Measurements from ENCODE around the gene DLGAP1. TPM values are rescaled to one million over a fixed set of nuclear protein-coding genes. Genes with fewer than 3 reads are reported as not detected.

The DLGAP1 gene
- total RNA-seq, 1 experiment from 2014 or later = 2.8 TPM

DNA sequence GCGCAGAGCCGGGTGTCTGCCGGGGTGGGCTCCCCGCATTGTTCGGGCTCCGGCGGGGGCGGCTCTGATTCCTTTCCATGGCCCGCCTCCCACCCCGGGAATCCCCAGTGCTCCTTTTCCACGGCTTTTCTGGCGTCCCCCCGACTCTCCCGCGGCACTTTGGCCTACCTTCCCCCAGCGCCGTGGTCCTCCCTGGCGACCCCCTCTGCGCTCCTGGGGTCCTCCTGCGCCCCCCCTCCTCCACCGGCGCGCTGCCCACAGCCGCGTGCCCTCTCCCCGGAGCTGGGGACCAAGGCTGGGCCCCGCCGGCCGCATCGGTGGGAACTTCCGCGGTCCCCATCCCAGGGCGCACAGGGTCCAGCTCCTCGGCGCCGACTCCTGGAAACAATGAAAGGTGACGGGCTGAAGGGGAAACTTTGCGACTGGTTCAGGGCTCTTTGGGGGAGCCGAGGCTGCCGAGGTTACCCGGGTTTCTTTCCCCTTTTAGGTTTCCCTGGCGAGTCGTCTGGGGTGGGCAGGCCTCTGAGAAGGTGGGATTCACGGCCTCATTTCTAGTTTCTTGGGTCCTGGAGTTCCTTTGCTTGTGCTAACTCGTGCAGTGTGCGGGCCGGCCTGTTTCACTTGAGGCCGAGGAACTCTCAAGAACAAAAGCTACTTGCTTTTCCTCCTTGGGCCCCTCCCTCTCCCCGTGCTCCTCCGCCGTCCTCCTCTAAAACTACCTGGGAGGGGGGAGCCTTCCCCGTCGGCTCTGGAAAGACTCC is 1002.9 kb downstream of the DLGAP1 start:
- Histone ChIP-seq H3K36me3 (peaks cover 48% of the 10 kb centered on the region), H3K4me3 (peak overlapping the region; percentile 76), H3K27me3 (no peaks in the 10 kb centered on the region), H3K4me1 (peaks cover 16% of the 10 kb centered on the region), H3K27ac (peak overlapping the region; percentile 95), H3K9me3 (replicated peaks) (no peaks in the 10 kb centered on the region)
- peak; percentile 17 to 45 for DNase-seq

- peak; percentile 84 to 86 for DNase-seq
- Histone ChIP-seq H3K27ac (peak overlapping the region; percentile 95), H3K4me3 (peak overlapping the region; percentile 76), H3K9me3 (replicated peaks) (no peaks in the 10 kb centered on the region), H3K36me3 (peaks cover 41% of the 10 kb centered on the region), H3K4me1 (peaks cover 22% of the 10 kb centered on the region), H3K27me3 (no peaks in the 10 kb centered on the region)
Observed at GRCh38 chr18:3451183-3451988, 1003.7 kb downstream of the DLGAP1 start.

GRCh38 chr18:3450799-3451182 is 1004.3 kb downstream of the DLGAP1 start:
- H3K9me3 ChIP-seq (replicated peaks) = no peaks in the 10 kb centered on the region
- H3K27ac ChIP-seq = peak overlapping the region; percentile 95
- H3K4me1 ChIP-seq = peaks cover 27% of the 10 kb centered on the region
- no peaks in the 10 kb centered on the region for H3K27me3 ChIP-seq
- DNase-seq = no peak
- H3K36me3 ChIP-seq = peaks cover 36% of the 10 kb centered on the region
- H3K4me3 ChIP-seq = peak overlapping the region; percentile 76

DNA sequence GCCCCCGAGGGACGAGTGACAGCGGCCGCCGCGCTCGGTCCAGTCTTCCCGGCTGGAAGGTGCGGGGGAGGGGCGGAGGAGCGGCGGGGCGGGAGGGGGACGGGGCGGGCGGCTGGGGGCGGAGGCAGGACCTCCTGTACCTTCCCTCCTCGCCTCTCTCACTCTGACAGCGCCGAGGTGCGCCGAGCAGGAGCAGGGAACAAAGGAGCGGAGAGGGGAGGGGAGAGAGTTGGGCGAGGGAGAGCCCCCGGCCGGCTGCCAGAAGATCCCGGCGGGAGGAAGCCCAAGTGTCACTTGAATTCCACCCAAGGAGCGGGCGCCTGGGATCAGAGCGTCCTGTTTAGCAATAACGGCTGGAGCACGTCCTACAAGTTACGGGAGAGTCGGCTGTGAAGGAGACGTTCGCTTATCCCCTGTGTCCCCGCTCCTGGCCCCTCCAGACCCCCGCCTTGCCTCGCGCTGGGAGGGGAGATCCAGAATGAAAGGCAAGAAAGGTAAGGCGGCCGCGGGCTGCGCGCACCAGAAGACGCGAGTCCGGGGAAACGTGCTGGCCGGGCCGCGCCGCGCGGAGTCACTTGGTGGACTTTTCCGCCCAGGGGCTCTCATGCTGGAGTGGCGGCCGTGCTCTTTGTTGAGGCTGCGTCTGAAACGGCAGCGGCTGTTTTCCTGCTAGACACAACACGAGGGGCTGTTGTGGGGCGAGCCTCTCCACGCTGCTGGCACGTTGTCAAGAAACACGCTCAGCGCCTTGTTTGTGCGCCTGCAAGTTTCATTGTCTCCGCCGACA is 1004.9 kb downstream of the DLGAP1 start, which contains the start of gene TGIF1:
Gene TGIF1 (plus strand): TSS at position 161 of the 787 bp plus-strand sequence. CDS start 318 bp downstream, at position 479.
- H3K27me3 ChIP-seq = no peaks in the 10 kb centered on the region
- peaks cover 23% of the 10 kb centered on the region for H3K4me1 ChIP-seq
- H3K9me3 ChIP-seq (replicated peaks) = no peaks in the 10 kb centered on the region
- H3K36me3 ChIP-seq = peaks cover 34% of the 10 kb centered on the region
- peak within 1 kb of the TSS; percentile 76 for H3K4me3 ChIP-seq
- H3K27ac ChIP-seq = peak within 1 kb of the TSS; percentile 95
- peak; percentile 77 to 78 for DNase-seq

GRCh38 chr18:3449512-3450011 is 1005.5 kb downstream of the DLGAP1 start:
- H3K27ac ChIP-seq = peak overlapping the region; percentile 95
- DNase-seq = peak; percentile 85 to 86
- H3K4me1 ChIP-seq = peaks cover 18% of the 10 kb centered on the region
- peak overlapping the region; percentile 76 for H3K4me3 ChIP-seq
- H3K27me3 ChIP-seq = no peaks in the 10 kb centered on the region
- peaks cover 29% of the 10 kb centered on the region for H3K36me3 ChIP-seq
- no peaks in the 10 kb centered on the region for H3K9me3 ChIP-seq (replicated peaks)

DNA sequence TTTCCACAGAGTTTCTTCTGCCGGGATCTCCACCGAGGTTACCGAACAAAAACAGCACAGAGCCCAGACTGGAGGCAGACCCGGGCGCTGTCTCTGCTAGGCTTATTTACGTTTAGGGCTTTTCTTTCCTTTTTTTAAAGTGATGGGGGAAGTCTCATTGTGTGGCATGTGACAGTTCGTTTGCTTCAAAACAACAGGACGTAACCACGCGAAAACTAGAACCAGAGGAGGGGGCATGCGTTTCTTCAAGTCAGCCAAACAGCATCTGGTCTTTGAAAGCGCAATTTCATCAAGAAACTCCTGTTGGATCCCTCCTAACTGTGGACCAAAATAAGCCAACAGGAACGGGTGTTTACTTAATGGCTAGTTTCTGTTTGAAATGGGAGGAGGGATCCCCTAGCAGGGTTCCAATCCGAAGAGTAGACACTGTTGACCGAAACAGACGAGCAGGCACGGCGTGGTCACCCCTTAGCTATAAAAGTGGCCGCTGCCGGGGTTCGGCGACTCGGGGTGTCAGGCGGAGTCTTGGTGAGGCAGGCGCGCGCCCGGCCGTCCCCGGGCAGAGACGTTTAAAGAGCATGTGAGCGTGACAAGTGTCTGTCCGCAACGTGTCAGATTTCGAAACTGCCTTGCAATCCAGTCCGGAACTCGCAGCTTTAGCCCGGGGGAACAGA is 1006.1 kb downstream of the DLGAP1 start:
- Histone ChIP-seq H3K27me3 (no peaks in the 10 kb centered on the region), H3K27ac (peak overlapping the region; percentile 95), H3K4me1 (peaks cover 13% of the 10 kb centered on the region), H3K36me3 (peaks cover 23% of the 10 kb centered on the region), H3K4me3 (peak overlapping the region; percentile 76), H3K9me3 (replicated peaks) (no peaks in the 10 kb centered on the region)
- DNase-seq = no peak

GRCh38 chr18:3447895-3448837 is 1006.9 kb downstream of the DLGAP1 start:
- Histone ChIP-seq H3K27me3 (no peaks in the 10 kb centered on the region), H3K27ac (peak overlapping the region; percentile 95), H3K4me1 (peaks cover 10% of the 10 kb centered on the region), H3K36me3 (peaks cover 18% of the 10 kb centered on the region), H3K9me3 (replicated peaks) (no peaks in the 10 kb centered on the region), H3K4me3 (peak overlapping the region; percentile 76)
- DNase-seq = peak; percentile 94 to 96

- peak; percentile 68 to 73 for DNase-seq
- H3K27me3 ChIP-seq = no peaks in the 10 kb centered on the region
- peaks cover 10% of the 10 kb centered on the region for H3K4me1 ChIP-seq
- peaks cover 10% of the 10 kb centered on the region for H3K36me3 ChIP-seq
- peak overlapping the region; percentile 95 for H3K27ac ChIP-seq
- H3K4me3 ChIP-seq = peak overlapping the region; percentile 76
- H3K9me3 ChIP-seq (replicated peaks) = no peaks in the 10 kb centered on the region
Observed at GRCh38 chr18:3447068-3447894, 1007.8 kb downstream of the DLGAP1 start.
